ENCODE measurements around the gene JHY. TPM values are rescaled to one million over a fixed set of nuclear protein-coding genes. Genes with fewer than 3 reads are reported as not detected.

JHY gene
- total RNA-seq, 4 donors from 2014 or later = 6.9 to 15.6 (median 10.2) TPM

GRCh38 chr11:122843281-122844141, 39.0 kb upstream of the JHY start:
- 64 to 86% methylated on average over 9 to 10 of the region's 10 CpGs for WGBS, 2 donors (ENCODE audit: low coverage in 1 of 2)

GRCh38 chr11:122847466-122847865, 35.1 kb upstream of the JHY start:
- peaks cover 28% of the 10 kb centered on the region for H3K27me3 ChIP-seq
- no peak overlapping the region for H3K27ac ChIP-seq
- H3K36me3 ChIP-seq = no peaks in the 10 kb centered on the region
- WGBS, 2 donors (ENCODE audit: low coverage in 1 of 2) = 67% methylated on average over 1 of the region's 1 CpG; no CpG with 5 or more reads in 1 of the 2 donors
- H3K4me3 ChIP-seq = no peak overlapping the region
- no peak for TF ChIP-seq POLR2A (IDR thresholded peaks at IDR 0.05)
- TF ChIP-seq CTCF (IDR thresholded peaks at IDR 0.05) = no peak
- TF ChIP-seq POLR2AphosphoS5 (IDR thresholded peaks at IDR 0.05) = no peak
- ATAC-seq = no peak
- no peaks in the 10 kb centered on the region for H3K9me3 ChIP-seq
- no peaks in the 10 kb centered on the region for H3K4me1 ChIP-seq

More at GRCh38 chr11:122843281-122844141, 39.0 kb upstream of the JHY start:
- no peak overlapping the region for H3K4me3 ChIP-seq
- H3K4me1 ChIP-seq = no peaks in the 10 kb centered on the region
- no peak for ATAC-seq
- H3K36me3 ChIP-seq = no peaks in the 10 kb centered on the region
- H3K27ac ChIP-seq = no peak overlapping the region
- no peak for TF ChIP-seq POLR2A (IDR thresholded peaks at IDR 0.05)
- no peak for TF ChIP-seq EP300 (IDR thresholded peaks at IDR 0.05)
- no peak for TF ChIP-seq CTCF (IDR thresholded peaks at IDR 0.05)
- peaks cover 5% of the 10 kb centered on the region for H3K27me3 ChIP-seq
- H3K9me3 ChIP-seq = no peaks in the 10 kb centered on the region

- TF ChIP-seq POLR2A (IDR thresholded peaks at IDR 0.05) (no peak), EP300 (IDR thresholded peaks at IDR 0.05) (no peak), CTCF (IDR thresholded peaks at IDR 0.05) (no peak), POLR2AphosphoS5 (IDR thresholded peaks at IDR 0.05) (no peak)
- ATAC-seq = no peak
- Histone ChIP-seq H3K4me3 (no peak overlapping the region), H3K27me3 (peaks cover 35% of the 10 kb centered on the region), H3K4me1 (no peaks in the 10 kb centered on the region), H3K9me3 (no peaks in the 10 kb centered on the region), H3K27ac (no peak overlapping the region), H3K36me3 (no peaks in the 10 kb centered on the region)
- WGBS, 2 donors (ENCODE audit: low coverage in 1 of 2) = 67 to 100% methylated on average over 1 of the region's 1 CpG
Observed at GRCh38 chr11:122848186-122848585, 34.4 kb upstream of the JHY start.

- no peak for ATAC-seq
- no peak overlapping the region for H3K27ac ChIP-seq
- 42 to 64% methylated on average over 7 of the region's 7 CpGs for WGBS, 2 donors (ENCODE audit: low coverage in 1 of 2)
Observed at GRCh38 chr11:122850076-122850631, 32.4 kb upstream of the JHY start.

More at GRCh38 chr11:122850076-122850631, 32.4 kb upstream of the JHY start:
- H3K9me3 ChIP-seq = no peaks in the 10 kb centered on the region
- TF ChIP-seq CTCF (IDR thresholded peaks at IDR 0.05) (no peak), POLR2A (IDR thresholded peaks at IDR 0.05) (no peak), EP300 (IDR thresholded peaks at IDR 0.05) (no peak), POLR2AphosphoS5 (IDR thresholded peaks at IDR 0.05) (no peak)
- H3K36me3 ChIP-seq = no peaks in the 10 kb centered on the region
- no peak overlapping the region for H3K4me3 ChIP-seq
- H3K4me1 ChIP-seq = no peaks in the 10 kb centered on the region
- H3K27me3 ChIP-seq = peaks cover 42% of the 10 kb centered on the region

Measured in gastroesophageal sphincter (tissue), 4 donors.